HepG2 (cell line): Measurements from ENCODE around the gene FTSJ1. TPM values are rescaled to one million over a fixed set of nuclear protein-coding genes. Genes with fewer than 3 reads are reported as not detected.

Experiments
- CHCHD3 ChIP-seq: sonication (generic); formaldehyde crosslinking; IDR thresholded peaks from 2 replicates; pipeline ENCODE4 v1.8.0; 2022; ENCODE audit warnings: mild to moderate bottlenecking, missing genetic modification reagents, moderate library complexity
- DNMT1 ChIP-seq: sonication (generic); formaldehyde crosslinking; IDR thresholded peaks from 2 replicates; pipeline ENCODE4 v1.5.1; 2020; ENCODE audit warnings: mild to moderate bottlenecking, missing genetic modification reagents
- FOSL1 ChIP-seq: sonication (generic); formaldehyde crosslinking; IDR thresholded peaks from 2 replicates; pipeline ENCODE4 v1.9.0; 2021; ENCODE audit warnings: missing genetic modification reagents, borderline replicate concordance
- FOXA1 ChIP-seq, 2 experiments: fragments of 450-650 bp in 1 of 2; sonication (generic) in 1 of 2; formaldehyde crosslinking in 1 of 2; IDR thresholded peaks; 2 replicates each; pipeline versions ENCODE4 v1.4.0 to v1.6.1; 2016 to 2020; ENCODE audit warnings: missing genetic modification reagents in 1 of 2
- MED8 ChIP-seq: sonication (generic); formaldehyde crosslinking; IDR thresholded peaks from 2 replicates; pipeline ENCODE4 v1.8.1; 2023; ENCODE audit warnings: mild to moderate bottlenecking, missing genetic modification reagents; ENCODE audit not compliant: insufficient replicate concordance
- MTF2 ChIP-seq: sonication (generic); formaldehyde crosslinking; IDR thresholded peaks from 2 replicates; pipeline ENCODE4 v1.5.0; 2020; ENCODE audit warnings: missing genetic modification reagents, borderline replicate concordance
- PAF1 ChIP-seq: IDR thresholded peaks from 2 replicates; pipeline ENCODE4 v1.6.1; 2016; ENCODE audit warnings: missing genetic modification reagents, missing compliant biosample characterization
- POLR2G ChIP-seq: fragments of 200-400 bp; formaldehyde crosslinking; IDR thresholded peaks from 2 replicates; pipeline ENCODE4 v1.6.1; 2018; ENCODE audit warnings: mild to moderate bottlenecking, low read depth, low read length, moderate library complexity
- SALL2 ChIP-seq: sonication (generic); formaldehyde crosslinking; IDR thresholded peaks from 2 replicates; pipeline ENCODE4 v1.8.1; 2023; ENCODE audit warnings: mild to moderate bottlenecking, missing genetic modification reagents, inconsistent platforms
- STAT5B ChIP-seq: sonication (generic); formaldehyde crosslinking; IDR thresholded peaks from 2 replicates; pipeline ENCODE4 v1.4.0; 2020; ENCODE audit warnings: missing genetic modification reagents
- ZNF136 ChIP-seq: sonication (generic); formaldehyde crosslinking; IDR thresholded peaks from 2 replicates; pipeline ENCODE4 v1.8.1; 2022; ENCODE audit warnings: low read depth, mild to moderate bottlenecking, moderate library complexity, missing genetic modification reagents
- ZNF253 ChIP-seq: sonication (generic); formaldehyde crosslinking; IDR thresholded peaks from 2 replicates; pipeline ENCODE4 v1.8.0; 2022; ENCODE audit warnings: mild to moderate bottlenecking, missing genetic modification reagents, borderline replicate concordance
- ZNF552 ChIP-seq: sonication (generic); formaldehyde crosslinking; IDR thresholded peaks from 2 replicates; pipeline ENCODE4 v1.9.0; 2022; ENCODE audit warnings: missing genetic modification reagents, mild to moderate bottlenecking, borderline replicate concordance
- ZNF839 ChIP-seq: sonication (generic); formaldehyde crosslinking; IDR thresholded peaks from 2 replicates; pipeline ENCODE4 v1.4.0; 2020; ENCODE audit warnings: missing genetic modification reagents, mild to moderate bottlenecking, borderline replicate concordance
- polyA plus RNA-seq, 8 experiments: library from polyadenylated mRNA; depleted of rRNA in 3 of 8; stranded (reverse) in 7 of 8; unstranded in 1 of 8; fragments of >200 nt; fragmentation: Illumina TruSeq in 4 of 8; extraction: Trizol in 4 of 8; gene quantifications; 2 replicates each; pipeline versions ENCODE4 v1.2.1 to v1.2.3, GENCODE V29; 2011 to 2016; ENCODE audit warnings: low read depth in 4 of 8, missing spikeins in 1 of 8, mixed read lengths in 1 of 8; ENCODE audit not compliant: insufficient read depth in 1 of 8
- total RNA-seq, 5 experiments: library from RNA; depleted of rRNA; stranded (reverse); fragments of >200 nt; fragmentation: Illumina TruSeq; extraction: Trizol; gene quantifications; 2 replicates each; pipeline ENCODE4 v1.2.3, GENCODE V29; 2016; ENCODE audit warnings: low read depth in 1 of 5
- TF ChIP-seq, protein P1 (sequence below): sonication (generic); formaldehyde crosslinking; IDR thresholded peaks from 2 replicates; pipeline ENCODE4 v1.5.1; 2020; ENCODE audit warnings: missing genetic modification reagents, mild to moderate bottlenecking, borderline replicate concordance
- TF ChIP-seq, protein P2 (sequence below): sonication (generic); formaldehyde crosslinking; IDR thresholded peaks from 2 replicates; pipeline ENCODE4 v1.8.0; 2022; ENCODE audit warnings: mild to moderate bottlenecking, missing genetic modification reagents, moderate library complexity
- TF ChIP-seq, protein P3 (sequence below): sonication (generic); formaldehyde crosslinking; IDR thresholded peaks from 2 replicates; pipeline ENCODE4 v1.4.0; 2020; ENCODE audit warnings: missing genetic modification reagents
- TF ChIP-seq, protein P4 (sequence below): IDR thresholded peaks from 2 replicates; pipeline ENCODE4 v1.6.1; 2016; ENCODE audit warnings: mild to moderate bottlenecking, missing biosample characterization, missing genetic modification reagents

Gene FTSJ1
- total and polyA plus RNA-seq, 2 of the 13 experiments (the other 11 are each of a cell fraction or from before 2014, with no cell fraction given), result 30.3 to 37.9 TPM

DNA sequence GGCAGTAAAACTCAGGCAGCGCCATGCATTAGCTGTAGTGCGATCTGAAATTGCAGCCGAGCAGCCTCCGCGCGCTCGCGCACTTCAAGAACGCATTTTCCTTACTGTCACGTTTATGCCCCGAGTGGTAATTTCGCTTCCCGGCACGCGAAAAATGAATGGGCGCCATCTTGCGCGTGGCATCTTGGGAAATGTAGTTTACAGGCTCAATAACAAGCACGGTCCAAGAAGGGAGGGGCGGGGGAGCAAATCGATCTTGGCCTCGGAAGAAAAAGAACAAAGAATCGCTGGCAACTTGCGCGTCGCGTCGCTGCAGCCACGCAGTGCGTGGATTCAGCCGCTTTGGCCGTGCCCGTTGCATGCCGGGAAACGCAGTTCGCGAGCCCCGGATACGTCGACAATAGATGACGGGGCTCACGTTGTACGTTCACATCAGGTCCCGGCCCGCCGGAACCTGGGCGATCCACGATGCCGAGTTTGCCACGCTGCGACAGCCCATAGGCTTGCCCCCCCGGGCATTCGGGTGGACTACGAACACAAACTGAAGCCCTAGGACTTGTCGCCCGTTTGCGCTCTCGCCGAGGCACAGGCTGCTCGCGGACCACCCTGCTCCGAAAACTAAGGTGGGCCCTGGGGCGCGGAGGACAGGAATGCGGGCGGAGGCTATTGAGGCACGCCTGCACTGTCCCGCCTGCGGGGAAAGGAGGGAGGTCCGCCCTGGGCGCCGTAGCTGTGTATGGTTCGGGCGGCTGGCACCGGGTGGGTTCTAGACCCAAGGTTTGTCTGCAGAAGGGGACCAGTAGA, at the start of gene FTSJ1 (continued):
- TF ChIP-seq, protein P1, sequence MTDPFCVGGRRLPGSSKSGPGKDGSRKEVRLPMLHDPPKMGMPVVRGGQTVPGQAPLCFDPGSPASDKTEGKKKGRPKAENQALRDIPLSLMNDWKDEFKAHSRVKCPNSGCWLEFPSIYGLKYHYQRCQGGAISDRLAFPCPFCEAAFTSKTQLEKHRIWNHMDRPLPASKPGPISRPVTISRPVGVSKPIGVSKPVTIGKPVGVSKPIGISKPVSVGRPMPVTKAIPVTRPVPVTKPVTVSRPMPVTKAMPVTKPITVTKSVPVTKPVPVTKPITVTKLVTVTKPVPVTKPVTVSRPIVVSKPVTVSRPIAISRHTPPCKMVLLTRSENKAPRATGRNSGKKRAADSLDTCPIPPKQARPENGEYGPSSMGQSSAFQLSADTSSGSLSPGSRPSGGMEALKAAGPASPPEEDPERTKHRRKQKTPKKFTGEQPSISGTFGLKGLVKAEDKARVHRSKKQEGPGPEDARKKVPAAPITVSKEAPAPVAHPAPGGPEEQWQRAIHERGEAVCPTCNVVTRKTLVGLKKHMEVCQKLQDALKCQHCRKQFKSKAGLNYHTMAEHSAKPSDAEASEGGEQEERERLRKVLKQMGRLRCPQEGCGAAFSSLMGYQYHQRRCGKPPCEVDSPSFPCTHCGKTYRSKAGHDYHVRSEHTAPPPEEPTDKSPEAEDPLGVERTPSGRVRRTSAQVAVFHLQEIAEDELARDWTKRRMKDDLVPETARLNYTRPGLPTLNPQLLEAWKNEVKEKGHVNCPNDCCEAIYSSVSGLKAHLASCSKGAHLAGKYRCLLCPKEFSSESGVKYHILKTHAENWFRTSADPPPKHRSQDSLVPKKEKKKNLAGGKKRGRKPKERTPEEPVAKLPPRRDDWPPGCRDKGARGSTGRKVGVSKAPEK, result no peak
- no peak for TF ChIP-seq FOSL1 (CRISPR knock-in tag)
- TF ChIP-seq STAT5B (CRISPR knock-in tag), result no peak
- peak; percentile 74 for TF ChIP-seq POLR2G
- TF ChIP-seq SALL2, result no peak; the same call in none of the 2 replicates
- TF ChIP-seq DNMT1, result no peak
- no peak for TF ChIP-seq MED8 (CRISPR knock-in tag)
- TF ChIP-seq ZNF839, result no peak
- TF ChIP-seq MTF2 (CRISPR knock-in tag), result no peak
- TF ChIP-seq, protein P2, sequence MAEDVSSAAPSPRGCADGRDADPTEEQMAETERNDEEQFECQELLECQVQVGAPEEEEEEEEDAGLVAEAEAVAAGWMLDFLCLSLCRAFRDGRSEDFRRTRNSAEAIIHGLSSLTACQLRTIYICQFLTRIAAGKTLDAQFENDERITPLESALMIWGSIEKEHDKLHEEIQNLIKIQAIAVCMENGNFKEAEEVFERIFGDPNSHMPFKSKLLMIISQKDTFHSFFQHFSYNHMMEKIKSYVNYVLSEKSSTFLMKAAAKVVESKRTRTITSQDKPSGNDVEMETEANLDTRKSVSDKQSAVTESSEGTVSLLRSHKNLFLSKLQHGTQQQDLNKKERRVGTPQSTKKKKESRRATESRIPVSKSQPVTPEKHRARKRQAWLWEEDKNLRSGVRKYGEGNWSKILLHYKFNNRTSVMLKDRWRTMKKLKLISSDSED (CRISPR knock-in tag), result no peak
- TF ChIP-seq CHCHD3 (CRISPR knock-in tag), result 0 out of 2 replicates have a peak, but pooled peaks have one; percentile 25
- TF ChIP-seq FOXA1 (IDR thresholded peaks at IDR 0.05), result no peak
- no peak for TF ChIP-seq FOXA1 (CRISPR knock-in tag; IDR thresholded peaks at IDR 0.05)
- TF ChIP-seq PAF1 (CRISPR knock-in tag), result no peak
- TF ChIP-seq ZNF253, result 0 out of 2 replicates have a peak, but pooled peaks have one; percentile 31
- TF ChIP-seq, protein P3, sequence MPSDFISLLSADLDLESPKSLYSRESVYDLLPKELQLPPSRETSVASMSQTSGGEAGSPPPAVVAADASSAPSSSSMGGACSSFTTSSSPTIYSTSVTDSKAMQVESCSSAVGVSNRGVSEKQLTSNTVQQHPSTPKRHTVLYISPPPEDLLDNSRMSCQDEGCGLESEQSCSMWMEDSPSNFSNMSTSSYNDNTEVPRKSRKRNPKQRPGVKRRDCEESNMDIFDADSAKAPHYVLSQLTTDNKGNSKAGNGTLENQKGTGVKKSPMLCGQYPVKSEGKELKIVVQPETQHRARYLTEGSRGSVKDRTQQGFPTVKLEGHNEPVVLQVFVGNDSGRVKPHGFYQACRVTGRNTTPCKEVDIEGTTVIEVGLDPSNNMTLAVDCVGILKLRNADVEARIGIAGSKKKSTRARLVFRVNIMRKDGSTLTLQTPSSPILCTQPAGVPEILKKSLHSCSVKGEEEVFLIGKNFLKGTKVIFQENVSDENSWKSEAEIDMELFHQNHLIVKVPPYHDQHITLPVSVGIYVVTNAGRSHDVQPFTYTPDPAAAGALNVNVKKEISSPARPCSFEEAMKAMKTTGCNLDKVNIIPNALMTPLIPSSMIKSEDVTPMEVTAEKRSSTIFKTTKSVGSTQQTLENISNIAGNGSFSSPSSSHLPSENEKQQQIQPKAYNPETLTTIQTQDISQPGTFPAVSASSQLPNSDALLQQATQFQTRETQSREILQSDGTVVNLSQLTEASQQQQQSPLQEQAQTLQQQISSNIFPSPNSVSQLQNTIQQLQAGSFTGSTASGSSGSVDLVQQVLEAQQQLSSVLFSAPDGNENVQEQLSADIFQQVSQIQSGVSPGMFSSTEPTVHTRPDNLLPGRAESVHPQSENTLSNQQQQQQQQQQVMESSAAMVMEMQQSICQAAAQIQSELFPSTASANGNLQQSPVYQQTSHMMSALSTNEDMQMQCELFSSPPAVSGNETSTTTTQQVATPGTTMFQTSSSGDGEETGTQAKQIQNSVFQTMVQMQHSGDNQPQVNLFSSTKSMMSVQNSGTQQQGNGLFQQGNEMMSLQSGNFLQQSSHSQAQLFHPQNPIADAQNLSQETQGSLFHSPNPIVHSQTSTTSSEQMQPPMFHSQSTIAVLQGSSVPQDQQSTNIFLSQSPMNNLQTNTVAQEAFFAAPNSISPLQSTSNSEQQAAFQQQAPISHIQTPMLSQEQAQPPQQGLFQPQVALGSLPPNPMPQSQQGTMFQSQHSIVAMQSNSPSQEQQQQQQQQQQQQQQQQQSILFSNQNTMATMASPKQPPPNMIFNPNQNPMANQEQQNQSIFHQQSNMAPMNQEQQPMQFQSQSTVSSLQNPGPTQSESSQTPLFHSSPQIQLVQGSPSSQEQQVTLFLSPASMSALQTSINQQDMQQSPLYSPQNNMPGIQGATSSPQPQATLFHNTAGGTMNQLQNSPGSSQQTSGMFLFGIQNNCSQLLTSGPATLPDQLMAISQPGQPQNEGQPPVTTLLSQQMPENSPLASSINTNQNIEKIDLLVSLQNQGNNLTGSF, result no peak
- TF ChIP-seq ZNF136 (CRISPR knock-in tag), result no peak
- no peak for TF ChIP-seq ZNF552 (CRISPR knock-in tag)
- TF ChIP-seq, protein P4, sequence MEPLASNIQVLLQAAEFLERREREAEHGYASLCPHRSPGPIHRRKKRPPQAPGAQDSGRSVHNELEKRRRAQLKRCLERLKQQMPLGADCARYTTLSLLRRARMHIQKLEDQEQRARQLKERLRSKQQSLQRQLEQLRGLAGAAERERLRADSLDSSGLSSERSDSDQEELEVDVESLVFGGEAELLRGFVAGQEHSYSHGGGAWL (CRISPR knock-in tag), result 0 out of 2 replicates have a peak, but pooled peaks have one; percentile 57
